HUDEP-2 (cell line): ENCODE measurements around the gene PDLIM7.

Source experiments
- DNase-seq, 76 experiments: peaks; one replicate each; lab custom pipeline; 2025; ENCODE audit not compliant: unreplicated experiment in 76 of 76; lab: John Stamatoyannopoulos, UW

PDLIM7 gene

GRCh38 chr5:177476531-177477233, 20.7 kb downstream of the PDLIM7 start:
- DNase-seq, result peak in 11 of 76 experiments; percentile 5 to 40 (median 20)

GRCh38 chr5:177475563-177476427, 21.6 kb downstream of the PDLIM7 start:
- no peak for DNase-seq

DNA sequence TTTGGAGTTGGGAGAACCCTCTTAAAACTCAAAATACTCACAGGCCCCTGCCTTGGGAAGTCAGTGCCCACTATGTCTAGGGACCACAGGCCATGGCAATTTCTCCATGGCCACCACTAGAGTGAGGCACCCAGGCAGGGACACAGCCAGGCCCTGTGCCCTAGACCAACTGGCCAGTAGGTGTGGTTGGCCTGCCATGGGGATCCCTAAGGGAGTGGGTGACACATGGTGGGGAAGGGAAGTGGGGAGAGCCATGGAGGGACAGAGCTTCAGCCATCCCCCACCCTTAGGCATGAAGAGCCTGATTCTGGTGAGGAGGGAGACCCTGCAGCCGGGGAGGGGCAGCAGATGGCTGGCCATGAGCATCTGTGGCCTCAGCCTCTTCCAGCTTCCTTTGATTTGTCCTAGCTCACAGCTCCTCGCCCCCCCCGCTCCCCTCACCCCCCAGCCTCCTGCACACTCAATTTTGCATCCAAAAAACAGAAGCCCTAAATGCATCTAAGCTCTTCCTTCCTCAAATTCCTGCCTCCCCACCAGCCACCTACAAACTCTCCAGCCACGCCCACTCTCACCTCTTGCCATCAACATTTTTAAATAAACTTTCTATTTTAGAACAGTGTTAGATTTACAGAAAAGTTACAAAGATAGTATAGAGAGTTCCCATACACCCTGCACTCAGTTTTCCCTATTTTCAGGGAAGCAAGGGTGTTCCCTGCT, 22.4 kb downstream of the PDLIM7 start:
- DNase-seq, result no peak

- no peak for DNase-seq
Measured at GRCh38 chr5:177474002-177474476, 23.4 kb downstream of the PDLIM7 start.

DNA sequence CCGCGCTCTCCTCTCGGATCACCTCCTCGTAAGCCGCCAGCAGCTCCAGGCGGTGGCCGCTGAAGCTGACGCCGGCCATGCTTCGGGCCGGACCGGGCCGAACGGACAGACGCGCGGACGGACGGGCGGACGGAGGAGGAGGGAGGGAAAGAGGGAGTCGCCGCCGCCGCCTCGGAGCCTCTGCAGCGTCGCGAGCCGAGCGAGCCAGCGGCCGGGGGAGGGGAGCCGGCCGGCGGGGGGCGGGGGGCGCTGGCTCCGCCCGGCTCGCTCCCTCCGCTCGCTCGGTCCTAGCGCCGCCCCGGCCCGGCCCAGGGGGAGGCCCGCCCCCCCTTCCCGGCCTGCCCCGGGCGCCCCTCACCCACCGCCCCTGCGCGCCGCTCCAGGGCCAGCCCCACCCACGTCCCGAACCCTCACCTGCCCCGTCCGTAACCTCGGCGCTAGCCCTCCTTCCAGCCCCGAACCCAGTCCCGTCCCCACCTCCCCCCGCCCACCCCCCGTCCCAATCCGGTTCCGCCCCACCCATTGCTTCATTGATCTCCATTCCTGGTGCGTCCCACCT, 23.9 kb downstream of the PDLIM7 start, which contains the start of gene DBN1:
Gene DBN1 (minus strand): TSS at position 192 of the 559 bp plus-strand sequence. CDS start 113 bp downstream, at position 79.
- peak in 1 of 76 experiments; percentile 28 for DNase-seq

DNA sequence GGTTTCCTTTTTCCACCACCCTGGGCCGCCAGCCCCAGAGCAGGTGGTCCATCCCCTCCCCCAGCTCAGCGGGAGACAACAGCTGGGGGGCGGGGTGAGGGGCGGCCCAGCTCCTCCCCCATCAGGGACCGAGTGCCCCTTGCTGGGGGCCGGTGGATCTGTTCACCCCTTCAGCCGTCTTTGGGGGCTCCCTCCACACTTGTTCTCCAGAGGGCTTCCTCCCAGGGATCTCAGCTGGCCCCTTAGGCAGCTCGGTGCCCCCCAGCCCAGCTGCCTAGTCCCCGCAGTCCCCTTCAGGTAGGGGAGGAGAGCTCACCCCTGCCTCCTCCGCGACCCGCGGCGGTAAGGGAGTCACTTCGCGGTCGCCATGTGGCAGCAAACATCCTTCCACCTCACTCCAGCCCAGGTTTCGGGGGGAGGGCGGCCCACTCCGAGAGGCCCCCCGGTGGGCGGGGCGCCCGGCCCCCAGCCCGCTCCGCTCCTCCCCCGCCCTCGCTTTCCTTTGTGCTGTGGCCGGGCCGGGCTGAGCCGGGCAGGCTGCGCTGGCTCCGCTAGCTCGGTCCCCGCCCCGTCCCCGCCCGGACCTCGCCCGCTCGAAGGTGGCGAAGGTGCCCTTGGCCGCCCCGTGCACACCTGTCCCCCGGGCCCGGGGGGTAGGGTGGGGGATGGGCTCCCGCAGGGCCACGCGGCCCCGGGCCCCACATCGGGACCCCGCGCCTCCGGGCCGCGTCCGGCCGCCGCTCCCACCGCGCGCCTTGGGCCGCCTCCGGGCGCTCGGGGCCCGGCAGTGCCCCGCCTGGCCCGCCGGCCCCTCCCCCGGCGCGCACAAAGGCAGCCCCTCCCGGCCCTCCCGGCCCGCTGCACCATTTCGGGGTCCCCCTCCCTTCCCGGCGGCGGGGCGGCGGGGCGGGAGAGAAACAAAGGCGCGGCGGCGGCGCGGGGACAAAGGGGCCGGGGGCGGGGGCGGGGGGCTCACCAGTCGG, 24.7 kb downstream of the PDLIM7 start:
- DNase-seq, result no peak

GRCh38 chr5:177471610-177472356, 25.6 kb downstream of the PDLIM7 start:
- peak in 1 of 76 experiments; percentile 23 for DNase-seq

GRCh38 chr5:177470759-177471536, 26.5 kb downstream of the PDLIM7 start:
- DNase-seq, result no peak

- DNase-seq, result no peak
Measured at GRCh38 chr5:177469750-177470525, 27.5 kb downstream of the PDLIM7 start.

DNA sequence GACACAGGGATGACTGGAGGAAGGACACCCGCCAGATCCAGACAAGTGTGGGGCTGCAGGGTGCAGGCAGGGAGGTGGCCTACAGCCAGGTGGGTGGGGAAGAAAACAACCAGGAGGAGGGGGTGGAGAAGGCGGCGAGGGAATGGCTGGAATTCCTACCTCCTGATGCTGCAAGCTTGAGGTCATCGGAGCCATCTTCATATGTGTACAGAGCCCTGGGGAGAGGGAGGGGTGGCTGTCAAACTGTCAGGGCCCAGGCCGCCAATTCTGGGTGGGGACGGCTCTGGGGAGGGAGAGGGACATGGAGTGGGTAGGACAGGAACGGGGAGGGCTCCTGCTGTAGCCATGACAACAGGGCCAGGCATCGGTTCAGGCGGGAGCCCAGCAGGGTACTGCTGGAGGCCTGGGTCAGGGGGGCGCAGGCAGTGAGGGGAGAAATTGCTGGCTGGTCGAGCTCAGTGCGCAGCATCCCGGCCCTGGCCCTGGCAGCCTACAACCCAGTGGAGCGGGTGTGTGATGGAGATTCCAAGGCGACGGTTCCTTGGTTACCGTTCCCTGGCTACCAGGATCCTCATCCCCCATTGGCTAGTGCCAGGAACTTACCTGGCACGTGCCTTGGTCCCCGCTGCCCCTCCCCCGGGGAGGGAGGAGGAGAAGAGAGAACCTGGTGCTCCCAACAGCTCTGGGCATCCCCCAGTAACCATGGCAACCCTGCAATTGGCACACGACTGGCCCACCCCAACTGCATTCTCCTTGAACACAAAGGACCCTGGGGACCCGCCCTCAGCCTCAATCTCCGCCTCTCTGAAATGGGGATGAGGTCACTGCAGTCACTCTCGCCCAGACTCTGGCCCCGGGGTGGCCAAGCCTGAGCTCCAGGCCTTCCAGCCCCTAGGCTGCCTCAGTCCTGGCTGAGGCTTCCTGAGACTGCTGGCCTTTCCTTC, 28.4 kb downstream of the PDLIM7 start:
- no peak for DNase-seq

DNA sequence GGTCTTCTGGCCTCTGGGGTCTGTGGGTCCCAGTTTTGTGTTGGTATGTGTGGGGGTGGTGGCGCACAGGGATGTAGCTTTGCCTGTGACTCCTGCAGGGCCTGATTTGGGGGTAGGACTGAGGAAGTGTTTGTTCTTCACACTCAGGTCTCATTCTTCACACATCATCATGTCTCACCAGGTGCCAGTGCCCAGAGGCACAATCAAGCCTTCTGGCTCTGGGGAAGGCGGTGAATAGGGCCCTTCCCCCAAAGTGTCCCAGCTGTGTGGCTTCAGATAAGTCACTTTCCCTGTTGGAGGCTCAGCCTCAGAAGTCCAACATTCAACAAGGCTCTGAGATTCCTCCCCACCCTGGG, 29.1 kb downstream of the PDLIM7 start:
- DNase-seq, result no peak

GRCh38 chr5:177467436-177467835, 30.0 kb downstream of the PDLIM7 start:
- DNase-seq, result no peak

GRCh38 chr5:177466861-177467260, 30.5 kb downstream of the PDLIM7 start:
- DNase-seq, result no peak

DNA sequence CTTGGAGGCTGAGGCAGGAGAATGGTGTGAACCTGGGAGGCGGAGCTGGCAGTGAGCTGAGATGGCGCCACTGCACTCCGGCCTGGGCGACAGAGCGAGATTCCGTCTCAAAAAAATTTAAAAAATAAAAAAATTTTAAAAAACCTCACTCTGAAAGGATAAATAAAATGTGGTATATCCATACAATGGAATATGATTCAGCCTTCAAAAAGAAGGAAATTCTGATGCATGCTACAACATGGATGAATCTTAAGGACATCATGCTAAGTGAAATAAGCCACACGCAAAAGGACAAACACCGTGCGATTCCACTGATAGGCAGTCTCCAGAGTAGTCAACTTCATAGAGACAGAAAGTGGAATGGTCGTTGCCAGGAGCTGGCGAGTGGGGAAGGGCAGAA, 32.4 kb downstream of the PDLIM7 start:
- no peak for DNase-seq

- no peak for DNase-seq
Measured at GRCh38 chr5:177462021-177462670, 35.3 kb downstream of the PDLIM7 start.
